ENCODE measurements around the gene CAMTA1.

Gene CAMTA1

GRCh38 chr1:7616076-7616832 is 831.0 kb downstream of the CAMTA1 start:
- DNase-seq (ENCODE audit: low spot score) = peak; percentile 84

- no peak for DNase-seq (ENCODE audit: low spot score)
Measured at GRCh38 chr1:7616953-7617352, 831.7 kb downstream of the CAMTA1 start.

GRCh38 chr1:7617826-7618225 is 832.6 kb downstream of the CAMTA1 start:
- no peak for DNase-seq (ENCODE audit: low spot score)

- DNase-seq (ENCODE audit: low spot score) = no peak
Measured at GRCh38 chr1:7620196-7620595, 834.9 kb downstream of the CAMTA1 start.

GRCh38 chr1:7621334-7622219 is 836.3 kb downstream of the CAMTA1 start:
- peak; percentile 29 for DNase-seq (ENCODE audit: low spot score)

- DNase-seq (ENCODE audit: low spot score) = no peak
Measured at GRCh38 chr1:7623842-7624241, 838.6 kb downstream of the CAMTA1 start.

GRCh38 chr1:7624791-7625355 is 839.6 kb downstream of the CAMTA1 start:
- DNase-seq (ENCODE audit: low spot score) = no peak

- DNase-seq (ENCODE audit: low spot score) = no peak
Measured at GRCh38 chr1:7625401-7625800, 840.1 kb downstream of the CAMTA1 start.

- DNase-seq (ENCODE audit: low spot score) = no peak
Measured at GRCh38 chr1:7628273-7628672, 843.0 kb downstream of the CAMTA1 start.

GRCh38 chr1:7629011-7629410 is 843.8 kb downstream of the CAMTA1 start:
- DNase-seq (ENCODE audit: low spot score) = no peak

GRCh38 chr1:7629465-7630195 is 844.4 kb downstream of the CAMTA1 start:
- DNase-seq (ENCODE audit: low spot score) = no peak

GRCh38 chr1:7630378-7630777 is 845.1 kb downstream of the CAMTA1 start:
- no peak for DNase-seq (ENCODE audit: low spot score)

- no peak for DNase-seq (ENCODE audit: low spot score)
Measured at GRCh38 chr1:7632176-7632575, 846.9 kb downstream of the CAMTA1 start.

- DNase-seq (ENCODE audit: low spot score) = no peak
Measured at GRCh38 chr1:7632681-7633080, 847.4 kb downstream of the CAMTA1 start.

GRCh38 chr1:7633506-7634245 is 848.4 kb downstream of the CAMTA1 start:
- no peak for DNase-seq (ENCODE audit: low spot score)

GRCh38 chr1:7634546-7635240 is 849.4 kb downstream of the CAMTA1 start:
- DNase-seq (ENCODE audit: low spot score) = no peak

- DNase-seq (ENCODE audit: low spot score) = no peak
Measured at GRCh38 chr1:7636795-7637526, 851.7 kb downstream of the CAMTA1 start.

GRCh38 chr1:7638078-7638477 is 852.8 kb downstream of the CAMTA1 start:
- DNase-seq (ENCODE audit: low spot score) = no peak

GRCh38 chr1:7639435-7640131 is 854.3 kb downstream of the CAMTA1 start:
- DNase-seq (ENCODE audit: low spot score) = no peak

GRCh38 chr1:7640350-7640749 is 855.1 kb downstream of the CAMTA1 start:
- DNase-seq (ENCODE audit: low spot score) = no peak
